Measurements from ENCODE around the gene SLC25A21.

DNA sequence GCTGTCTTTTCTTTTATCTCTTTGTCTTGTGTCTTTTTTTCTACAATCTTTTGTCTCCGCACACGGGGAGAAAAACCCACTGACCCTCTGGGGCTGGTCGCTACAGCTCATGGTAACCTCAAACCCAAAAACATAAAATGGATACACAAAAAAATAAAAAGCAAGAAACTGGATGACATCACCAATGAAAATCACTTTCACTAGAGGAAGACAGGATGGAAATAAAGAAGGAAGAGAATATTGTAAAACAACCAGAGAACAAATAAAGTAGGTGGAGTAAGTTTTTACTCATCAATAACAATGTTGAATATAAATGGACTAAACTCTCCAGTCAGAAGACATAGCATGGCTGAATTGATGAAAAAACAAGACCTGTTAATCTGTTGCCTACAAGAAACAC lies 42.9 kb upstream of the SLC25A21 start:
- TF ChIP-seq POLR2AphosphoS5 (IDR thresholded peaks at IDR 0.05; ENCODE audit: low read depth, low read length) (no peak), REST (IDR thresholded peaks at IDR 0.05; ENCODE audit: insufficient read depth in 1 of 2, low read depth in 2 of 2, low read length in 2 of 2) (no peak)
